Left ventricle myocardium inferior (tissue), 1 donor: ENCODE results near the gene LZTS3. TPM values are rescaled to one million over a fixed set of nuclear protein-coding genes. Genes with fewer than 3 reads are reported as not detected.
"Not testable (repeated sequence)": the region's sequence is repeated elsewhere in the genome, so short reads cannot be mapped to it uniquely, and the experiment has no call there.

ENCODE experiments used
- DNase-seq: peaks from one replicate; pipeline ENCODE4 v3.0.0-alpha.2; 2020
- H3K27ac ChIP-seq: fragments of 200-600 bp; replicated peaks from 2 replicates; pipeline ENCODE4 v1.8.0; 2021
- H3K27me3 ChIP-seq: fragments of 200-600 bp; 2 replicates; pipeline ENCODE4 v1.8.0; 2021; ENCODE audit warnings: low read depth
- H3K36me3 ChIP-seq: fragments of 200-600 bp; 2 replicates; pipeline ENCODE4 v1.8.0; 2021
- H3K4me1 ChIP-seq: fragments of 200-600 bp; 2 replicates; pipeline ENCODE4 v1.8.0; 2021
- H3K4me3 ChIP-seq: fragments of 200-600 bp; 2 replicates; pipeline ENCODE4 v1.8.0; 2021; ENCODE audit warnings: mild to moderate bottlenecking, moderate library complexity
- H3K9me3 ChIP-seq: fragments of 200-600 bp; replicated peaks from 2 replicates; pipeline ENCODE4 v1.8.0; 2021
- CTCF ChIP-seq: fragments of 200-600 bp; IDR thresholded peaks from 2 replicates; pipeline ENCODE4 v1.8.0; 2021; ENCODE audit warnings: antibody characterized with exemption, mild to moderate bottlenecking, borderline replicate concordance
- intact Hi-C: fragments of 100-400 bp; cut with micrococcal nuclease; formaldehyde crosslinking; loops from one replicate; pipeline ENCODE4 v1.11.0; 2022
- total RNA-seq: library from RNA; stranded (reverse); fragmentation: NEBNext Ultra II Directional; extraction: Animal tissue kit (Norgen Biotek cat#: 25700); gene quantifications from one replicate; pipeline ENCODE4 v1.2.1, GENCODE V29; 2021
- donor health status: DM: no; HTN: yes; CAD: no; lungs with severe emphysema.

LZTS3 gene
- total RNA-seq, 1 donor from 2014 or later = 13.4 TPM

GRCh38 chr20:3188823-3189413 is 15.6 kb upstream of the LZTS3 start:
- Histone ChIP-seq H3K36me3 (peaks cover 45% of the 10 kb centered on the region), H3K4me3 (no peak overlapping the region)
- no peak for DNase-seq

GRCh38 chr20:3187861-3188260 is 14.5 kb upstream of the LZTS3 start:
- H3K9me3 ChIP-seq, H3K27ac ChIP-seq, intact Hi-C loops, H3K4me3 ChIP-seq, DNase-seq, H3K4me1 ChIP-seq, H3K27me3 ChIP-seq: not testable (repeated sequence)
- H3K36me3 ChIP-seq = peaks cover 34% of the 10 kb centered on the region

More at GRCh38 chr20:3188823-3189413, 15.6 kb upstream of the LZTS3 start:
- peak overlapping the region; percentile 5 for H3K27ac ChIP-seq
- H3K9me3 ChIP-seq = no peaks in the 10 kb centered on the region
- peaks cover 6% of the 10 kb centered on the region for H3K4me1 ChIP-seq
- intact Hi-C loops = no loop called here
- no peak for TF ChIP-seq CTCF
- no peaks in the 10 kb centered on the region for H3K27me3 ChIP-seq

- Histone ChIP-seq H3K27ac (no peak overlapping the region), H3K27me3 (no peaks in the 10 kb centered on the region), H3K36me3 (peaks cover 5% of the 10 kb centered on the region), H3K4me1 (peaks cover under 1% of the 10 kb centered on the region), H3K4me3 (no peak overlapping the region), H3K9me3 (no peaks in the 10 kb centered on the region)
- no peak for TF ChIP-seq CTCF
- intact Hi-C loops = no loop called here
- DNase-seq = no peak
Observed at GRCh38 chr20:3183896-3184612, 10.7 kb upstream of the LZTS3 start.

GRCh38 chr20:3182429-3182828 is 9.1 kb upstream of the LZTS3 start:
- H3K9me3 ChIP-seq, H3K27ac ChIP-seq, H3K36me3 ChIP-seq, H3K4me3 ChIP-seq, DNase-seq, intact Hi-C loops, H3K4me1 ChIP-seq, H3K27me3 ChIP-seq: not testable (repeated sequence)

GRCh38 chr20:3181270-3181669 is 7.9 kb upstream of the LZTS3 start:
- H3K4me1 ChIP-seq = no peaks in the 10 kb centered on the region
- H3K4me3 ChIP-seq = no peak overlapping the region
- no peaks in the 10 kb centered on the region for H3K9me3 ChIP-seq
- H3K36me3 ChIP-seq = peaks cover 5% of the 10 kb centered on the region
- H3K27ac ChIP-seq = no peak overlapping the region
- H3K27me3 ChIP-seq = no peaks in the 10 kb centered on the region
- no peak for DNase-seq
- no peak for TF ChIP-seq CTCF
- intact Hi-C loops = no loop called here

GRCh38 chr20:3180319-3180718 is 7.0 kb upstream of the LZTS3 start:
- Histone ChIP-seq H3K36me3 (peaks cover 5% of the 10 kb centered on the region), H3K4me1 (peaks cover 3% of the 10 kb centered on the region), H3K4me3 (no peak overlapping the region), H3K27ac (no peak overlapping the region), H3K9me3 (no peaks in the 10 kb centered on the region), H3K27me3 (no peaks in the 10 kb centered on the region)
- intact Hi-C loops = no loop called here
- no peak for TF ChIP-seq CTCF
- no peak for DNase-seq
